ENCODE results near the gene GSE1.

GRCh38 chr16:85604145-85604705 is 8.9 kb upstream of the GSE1 start:
- TF ChIP-seq CTCF (IDR thresholded peaks at IDR 0.05; ENCODE audit: low read depth, low read length) (no peak), MAX (IDR thresholded peaks at IDR 0.05; ENCODE audit: low read depth, low read length) (no peak), POLR2A (IDR thresholded peaks at IDR 0.05; ENCODE audit: extremely low read depth, insufficient read length) (no peak)

Data from NB4 (cell line).